ENCODE results near the gene PADI2.

The PADI2 gene

DNA sequence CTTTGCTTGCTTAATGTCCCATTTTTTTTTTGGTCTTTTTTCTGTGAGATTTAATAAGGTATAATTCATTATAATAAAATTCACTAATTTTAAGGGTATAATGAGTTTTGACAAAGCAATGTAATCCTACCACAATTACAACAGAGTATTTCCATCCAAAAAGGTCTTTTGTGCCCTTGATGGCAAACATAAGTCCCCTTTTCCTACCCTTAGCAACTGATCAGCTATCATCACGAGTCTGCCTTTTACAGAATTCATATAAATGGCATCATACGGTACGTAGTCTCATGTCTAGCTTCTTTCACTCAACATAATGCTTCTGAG is 73.0 kb downstream of the PADI2 start:
- no peak for DNase-seq (ENCODE audit: extremely low spot score)
- CTCF ChIA-PET = interaction anchor here (0.5 to 1.4 kb wide), 5 partner anchors 71 to 95 kb away, joined by 3 to 9 read pairs (median 7); no protein-coding TSS in a partner anchor
- TF ChIP-seq FOXM1 (IDR thresholded peaks at IDR 0.05; ENCODE audit: borderline replicate concordance) (no peak), FOXK2 (IDR thresholded peaks at IDR 0.05) (no peak), TARDBP (IDR thresholded peaks at IDR 0.05) (no peak), CTBP1 (IDR thresholded peaks at IDR 0.05; ENCODE audit: borderline replicate concordance) (no peak), ZNF384 (IDR thresholded peaks at IDR 0.05) (no peak), LEF1 (IDR thresholded peaks at IDR 0.05; ENCODE audit: borderline replicate concordance) (no peak), ARNT (IDR thresholded peaks at IDR 0.05) (no peak), NFRKB (IDR thresholded peaks at IDR 0.05) (no peak), FOXA1 (IDR thresholded peaks at IDR 0.05) (no peak), ELF4 (IDR thresholded peaks at IDR 0.05) (no peak), L3MBTL2 (conservative IDR thresholded peaks at IDR 0.05) (no peak), SUZ12 (IDR thresholded peaks at IDR 0.05) (no peak), HDGF (IDR thresholded peaks at IDR 0.05; ENCODE audit: borderline replicate concordance) (no peak), BHLHE40 (IDR thresholded peaks at IDR 0.05; ENCODE audit: borderline replicate concordance) (no peak), SP1 (IDR thresholded peaks at IDR 0.05) (no peak)
- TF ChIP-seq, protein P1, sequence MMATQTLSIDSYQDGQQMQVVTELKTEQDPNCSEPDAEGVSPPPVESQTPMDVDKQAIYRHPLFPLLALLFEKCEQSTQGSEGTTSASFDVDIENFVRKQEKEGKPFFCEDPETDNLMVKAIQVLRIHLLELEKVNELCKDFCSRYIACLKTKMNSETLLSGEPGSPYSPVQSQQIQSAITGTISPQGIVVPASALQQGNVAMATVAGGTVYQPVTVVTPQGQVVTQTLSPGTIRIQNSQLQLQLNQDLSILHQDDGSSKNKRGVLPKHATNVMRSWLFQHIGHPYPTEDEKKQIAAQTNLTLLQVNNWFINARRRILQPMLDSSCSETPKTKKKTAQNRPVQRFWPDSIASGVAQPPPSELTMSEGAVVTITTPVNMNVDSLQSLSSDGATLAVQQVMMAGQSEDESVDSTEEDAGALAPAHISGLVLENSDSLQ (IDR thresholded peaks at IDR 0.05) = no peak
- POLR2A ChIA-PET = interaction anchor here (0.8 kb wide), 1 partner anchor 405 kb away, joined by 6 read pairs; no protein-coding TSS in a partner anchor

DNA sequence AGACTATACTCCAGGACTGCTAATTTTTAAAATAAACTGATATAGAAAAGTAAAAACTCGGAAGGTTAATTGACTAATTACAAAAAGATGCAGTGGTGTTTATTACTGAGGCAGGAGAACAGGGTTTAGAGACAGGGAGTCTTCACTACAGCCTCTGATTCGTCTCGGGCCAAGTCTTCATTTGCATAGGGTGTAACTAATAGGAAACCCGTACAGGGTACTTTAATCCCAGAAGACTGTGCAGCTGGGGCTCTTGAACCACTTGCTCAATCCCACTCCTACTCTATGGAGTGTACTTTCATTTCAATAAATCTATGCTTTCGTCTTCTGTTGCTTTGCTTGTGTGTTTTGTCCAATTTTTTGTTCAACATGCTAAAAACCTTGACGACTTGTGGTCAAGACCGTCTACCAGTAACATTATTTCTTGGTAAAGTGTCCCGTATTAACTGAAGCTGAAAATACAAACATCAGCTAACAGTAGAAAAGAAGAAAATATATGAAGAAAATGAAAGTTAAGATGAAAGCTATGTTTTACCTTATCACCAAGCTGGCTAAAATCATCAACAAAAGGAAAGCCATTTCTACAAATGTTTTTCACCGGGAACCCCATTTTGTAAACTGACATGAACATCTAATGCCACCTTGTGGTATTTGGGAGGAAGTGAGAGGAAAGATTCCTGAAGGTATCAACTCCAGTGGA is 73.5 kb downstream of the PADI2 start:
- CTCF ChIA-PET = interaction anchor here (0.7 to 1.4 kb wide), 4 partner anchors 71 to 94 kb away, joined by 3 to 9 read pairs (median 8); no protein-coding TSS in a partner anchor
- POLR2A ChIA-PET = interaction anchor here (0.8 kb wide), 1 partner anchor 405 kb away, joined by 6 read pairs; no protein-coding TSS in a partner anchor
- DNase-seq (ENCODE audit: extremely low spot score) = peak; percentile 48
- TF ChIP-seq SP1 (IDR thresholded peaks at IDR 0.05) (no peak), BHLHE40 (IDR thresholded peaks at IDR 0.05; ENCODE audit: borderline replicate concordance) (no peak), ZNF384 (IDR thresholded peaks at IDR 0.05) (no peak), NFRKB (IDR thresholded peaks at IDR 0.05) (no peak), TARDBP (IDR thresholded peaks at IDR 0.05) (no peak), CTBP1 (IDR thresholded peaks at IDR 0.05; ENCODE audit: borderline replicate concordance) (no peak), FOXA1 (IDR thresholded peaks at IDR 0.05) (no peak), FOXM1 (IDR thresholded peaks at IDR 0.05; ENCODE audit: borderline replicate concordance) (no peak), ELF4 (IDR thresholded peaks at IDR 0.05) (no peak), SUZ12 (IDR thresholded peaks at IDR 0.05) (no peak), FOXK2 (IDR thresholded peaks at IDR 0.05) (no peak), ARNT (IDR thresholded peaks at IDR 0.05) (no peak), L3MBTL2 (conservative IDR thresholded peaks at IDR 0.05) (no peak), HDGF (IDR thresholded peaks at IDR 0.05; ENCODE audit: borderline replicate concordance) (no peak), LEF1 (IDR thresholded peaks at IDR 0.05; ENCODE audit: borderline replicate concordance) (no peak)
- TF ChIP-seq, protein P1 (IDR thresholded peaks at IDR 0.05) = no peak

DNA sequence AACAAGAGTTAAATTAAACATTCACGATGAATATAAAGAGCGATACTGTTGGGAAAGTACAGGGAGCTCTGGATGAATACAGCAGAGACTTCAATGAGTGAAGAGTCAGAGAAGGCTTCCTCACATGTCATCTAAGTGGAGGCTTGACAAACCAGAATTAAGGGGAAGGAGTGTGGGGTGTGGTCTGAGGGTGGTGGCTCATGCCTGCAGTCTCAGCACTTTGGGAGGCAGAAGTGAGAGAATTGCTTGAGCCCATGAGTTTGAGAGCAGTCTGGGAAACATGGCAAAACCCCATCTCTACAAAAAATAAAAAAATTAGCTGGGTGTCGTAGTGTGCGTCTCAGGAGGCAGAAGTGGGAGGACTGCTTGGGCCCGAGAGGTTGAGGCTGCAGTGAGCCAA is 74.1 kb downstream of the PADI2 start:
- ChIA-PET POLR2A (no interaction called here), CTCF (no interaction called here)
- DNase-seq (ENCODE audit: extremely low spot score) = no peak
- TF ChIP-seq SP1 (IDR thresholded peaks at IDR 0.05) (no peak), NFRKB (IDR thresholded peaks at IDR 0.05) (no peak), FOXM1 (IDR thresholded peaks at IDR 0.05; ENCODE audit: borderline replicate concordance) (no peak)
- TF ChIP-seq, protein P1 (IDR thresholded peaks at IDR 0.05) = no peak

DNA sequence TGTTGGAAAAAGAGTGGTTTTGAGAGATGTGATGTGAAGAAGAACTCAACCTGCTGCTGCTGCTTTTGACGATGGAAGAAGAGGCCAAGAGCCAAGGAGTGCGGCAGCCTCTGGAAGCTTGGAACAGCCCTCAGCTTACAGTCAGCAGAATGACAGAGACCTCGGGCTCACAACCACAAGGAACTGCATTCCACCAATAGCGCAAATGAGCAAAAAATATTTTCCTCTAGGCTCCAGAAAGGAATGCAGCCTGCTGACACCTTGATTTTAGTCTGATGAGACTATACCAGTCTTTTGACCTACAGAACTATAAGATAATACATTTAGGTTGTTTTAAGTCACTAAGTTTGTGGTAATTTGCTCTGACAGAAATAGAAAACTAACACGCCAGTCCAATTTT is 75.6 kb downstream of the PADI2 start:
- TF ChIP-seq SUZ12 (IDR thresholded peaks at IDR 0.05) = no peak
- no peak for TF ChIP-seq FOXK2 (IDR thresholded peaks at IDR 0.05)
- no peak for TF ChIP-seq FOXA1 (IDR thresholded peaks at IDR 0.05)
- no peak for TF ChIP-seq ZNF384 (IDR thresholded peaks at IDR 0.05)
- TF ChIP-seq ARNT (IDR thresholded peaks at IDR 0.05) = no peak
- TF ChIP-seq NFRKB (IDR thresholded peaks at IDR 0.05) = no peak
- TF ChIP-seq HDGF (IDR thresholded peaks at IDR 0.05; ENCODE audit: borderline replicate concordance) = no peak
- TF ChIP-seq LEF1 (IDR thresholded peaks at IDR 0.05; ENCODE audit: borderline replicate concordance) = no peak
- no peak for TF ChIP-seq FOXM1 (IDR thresholded peaks at IDR 0.05; ENCODE audit: borderline replicate concordance)
- TF ChIP-seq ELF4 (IDR thresholded peaks at IDR 0.05) = no peak
- no peak for TF ChIP-seq TARDBP (IDR thresholded peaks at IDR 0.05)
- no peak for TF ChIP-seq L3MBTL2 (conservative IDR thresholded peaks at IDR 0.05)
- no peak for TF ChIP-seq SP1 (IDR thresholded peaks at IDR 0.05)
- no peak for TF ChIP-seq BHLHE40 (IDR thresholded peaks at IDR 0.05; ENCODE audit: borderline replicate concordance)
- TF ChIP-seq CTBP1 (IDR thresholded peaks at IDR 0.05; ENCODE audit: borderline replicate concordance) = no peak
- TF ChIP-seq, protein P1 (IDR thresholded peaks at IDR 0.05) = no peak
- CTCF ChIA-PET = no interaction called here
- POLR2A ChIA-PET = no interaction called here
- DNase-seq (ENCODE audit: extremely low spot score) = no peak

DNA sequence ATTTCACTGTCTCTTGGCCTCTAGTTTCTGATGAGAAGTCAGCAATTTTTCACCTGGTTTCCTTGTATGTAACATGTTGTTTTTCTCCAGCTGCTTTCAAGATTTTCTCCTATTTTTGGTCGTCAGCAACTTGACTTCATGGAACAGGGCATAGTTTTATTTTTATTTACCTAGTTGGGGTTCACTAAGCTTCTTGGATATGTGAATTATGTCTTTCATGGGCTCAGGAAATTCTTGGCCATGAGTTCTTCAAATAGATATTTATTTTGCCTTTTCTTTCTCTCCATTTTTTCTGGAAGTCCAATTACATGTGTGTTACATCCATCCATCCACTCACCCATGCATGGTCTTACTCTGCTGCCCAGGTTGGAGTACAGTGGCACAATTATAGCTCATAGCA is 79.1 kb downstream of the PADI2 start:
- TF ChIP-seq BHLHE40 (IDR thresholded peaks at IDR 0.05; ENCODE audit: borderline replicate concordance) (no peak), ELF4 (IDR thresholded peaks at IDR 0.05) (no peak), LEF1 (IDR thresholded peaks at IDR 0.05; ENCODE audit: borderline replicate concordance) (no peak), FOXA1 (IDR thresholded peaks at IDR 0.05) (no peak), FOXM1 (IDR thresholded peaks at IDR 0.05; ENCODE audit: borderline replicate concordance) (no peak)
- TF ChIP-seq, protein P1 (IDR thresholded peaks at IDR 0.05) = no peak
- CTCF ChIA-PET = no interaction called here
- DNase-seq (ENCODE audit: extremely low spot score) = no peak
- POLR2A ChIA-PET = no interaction called here
